GM19468 (cell line): ENCODE results near the gene KPNA5.

Experiments
- ATAC-seq: cut with Tn5 transposase; IDR thresholded peaks from one replicate; pipeline ENCODE4 v1.9.1; 2021; ENCODE audit warnings: mild to moderate bottlenecking, moderate library complexity, moderate number of reproducible peaks; ENCODE audit not compliant: unreplicated experiment; ENCODE audit errors: extremely low read depth

The KPNA5 gene

GRCh38 chr6:116773886-116774285 lies 92.9 kb downstream of the KPNA5 start:
- no peak for ATAC-seq

- ATAC-seq: no peak
Measured at GRCh38 chr6:116779573-116780164, 98.7 kb downstream of the KPNA5 start.

DNA sequence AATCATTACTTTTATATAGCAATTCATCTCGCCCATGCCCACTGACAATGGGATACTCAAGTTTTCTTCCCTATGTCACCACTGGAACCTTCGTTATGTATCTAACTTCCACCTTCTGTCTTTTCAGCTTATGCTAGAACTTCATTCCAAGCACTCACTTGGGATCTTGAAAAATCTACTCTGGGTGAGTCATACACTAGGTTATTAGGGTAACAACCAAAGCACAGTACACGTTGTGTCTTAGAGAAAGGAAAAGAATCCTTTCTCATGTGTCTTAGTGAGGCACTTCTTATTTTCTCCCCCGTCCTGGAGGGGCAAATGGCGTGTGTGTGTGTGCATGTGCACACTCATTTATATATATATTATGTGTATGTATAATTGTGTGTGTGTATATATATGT lies 102.8 kb downstream of the KPNA5 start:
- no peak for ATAC-seq
